NT2/D1 (cell line): Measurements from ENCODE around the gene COL20A1.

ENCODE experiments used
- SUZ12 ChIP-seq: IDR thresholded peaks from 2 replicates; pipeline ENCODE4 v1.6.1; 2011; ENCODE audit not compliant: insufficient read length, insufficient read depth; ENCODE audit errors: extremely low read depth
- YY1 ChIP-seq: IDR thresholded peaks from 2 replicates; pipeline ENCODE4 v1.6.1; 2011; ENCODE audit not compliant: insufficient read length, insufficient read depth
- ZNF274 ChIP-seq: IDR thresholded peaks from 2 replicates; pipeline ENCODE4 v1.6.1; 2011; ENCODE audit warnings: mild to moderate bottlenecking, low read depth, low read length

GRCh38 chr20:63351811-63352591 is 59.0 kb downstream of the COL20A1 start:
- TF ChIP-seq ZNF274 = no peak
- TF ChIP-seq YY1 = no peak
- TF ChIP-seq SUZ12 = no peak
